GM23338 (cell line): ENCODE results near the gene ST3GAL4.

Source experiments
- CREB1 ChIP-seq: fragments of 250-450 bp; sonication (Bioruptor Pico); IDR thresholded peaks from 2 replicates; pipeline ENCODE4 v1.5.0; 2020; ENCODE audit warnings: low read depth, mild to moderate bottlenecking, moderate library complexity
- EZH2 ChIP-seq: fragments of 200-600 bp; sonication (generic); IDR thresholded peaks from one replicate; pipeline ENCODE4 v1.8.0; 2017; ENCODE audit warnings: antibody characterized with exemption, mild to moderate bottlenecking, low read depth; ENCODE audit not compliant: unreplicated experiment
- EZH2phosphoT487 ChIP-seq: fragments of 200-600 bp; sonication (generic); IDR thresholded peaks from one replicate; pipeline ENCODE4 v1.8.1; 2018; ENCODE audit warnings: antibody characterized with exemption; ENCODE audit not compliant: unreplicated experiment
- JUNB ChIP-seq: IDR thresholded peaks from one replicate; pipeline ENCODE4 v1.6.1; 2016; ENCODE audit warnings: antibody characterized with exemption; ENCODE audit not compliant: unreplicated experiment
- NANOG ChIP-seq: IDR thresholded peaks from 2 replicates; pipeline ENCODE4 v1.6.1; 2016; ENCODE audit warnings: antibody characterized with exemption, borderline replicate concordance
- POLR2AphosphoS5 ChIP-seq: IDR thresholded peaks from 2 replicates; pipeline ENCODE4 v1.6.1; 2016; ENCODE audit warnings: antibody characterized with exemption, low read depth
- STAT1 ChIP-seq: IDR thresholded peaks from one replicate; pipeline ENCODE4 v1.6.1; 2016; ENCODE audit warnings: antibody characterized with exemption; ENCODE audit not compliant: unreplicated experiment
- ZNF114 ChIP-seq: fragments of 250-450 bp; sonication (Bioruptor Pico); IDR thresholded peaks from 2 replicates; pipeline ENCODE4 v1.5.0; 2020; ENCODE audit warnings: mild to moderate bottlenecking, moderate library complexity
- ZNF331 ChIP-seq: fragments of 250-450 bp; sonication (Bioruptor Pico); IDR thresholded peaks from 2 replicates; pipeline ENCODE4 v1.5.0; 2020; ENCODE audit warnings: low read depth, mild to moderate bottlenecking, moderate library complexity
- TF ChIP-seq, protein P1 (sequence below), 2 experiments: fragments of 200-600 bp in 1 of 2; sonication (generic) in 1 of 2; conservative IDR thresholded peaks; 2 replicates each; pipeline versions ENCODE4 v1.5.1 to v1.6.1; 2016 to 2017; ENCODE audit warnings: antibody characterized with exemption in 2 of 2, low read depth in 2 of 2, mild to moderate bottlenecking in 2 of 2, moderate library complexity in 1 of 2
- TF ChIP-seq, protein P2 (sequence below): IDR thresholded peaks from one replicate; pipeline ENCODE4 v1.6.1; 2018; ENCODE audit warnings: antibody characterized with exemption; ENCODE audit not compliant: unreplicated experiment
- TF ChIP-seq, protein P3 (sequence below): IDR thresholded peaks from 2 replicates; pipeline ENCODE4 v1.6.1; 2016; ENCODE audit warnings: antibody characterized with exemption

DNA sequence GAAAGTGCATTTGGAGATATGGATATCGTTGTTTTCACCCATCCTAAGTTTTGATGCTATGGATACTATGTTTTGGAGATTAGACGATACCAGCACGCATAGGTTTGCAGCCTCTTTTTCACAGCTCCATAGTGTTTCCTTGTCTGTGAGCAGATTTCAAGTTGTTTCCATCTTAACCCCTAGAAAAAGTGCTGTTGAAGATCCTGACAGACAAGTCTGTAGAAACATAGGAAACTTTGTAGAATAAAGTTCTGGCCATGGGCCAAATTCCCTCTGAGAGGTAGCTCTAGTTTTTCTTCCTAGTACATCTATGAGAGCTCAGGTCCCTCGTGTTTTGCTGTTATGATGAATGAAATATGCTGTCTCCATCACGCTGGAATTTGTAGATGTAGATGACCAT lies 32.4 kb downstream of the ST3GAL4 start:
- TF ChIP-seq, protein P1, sequence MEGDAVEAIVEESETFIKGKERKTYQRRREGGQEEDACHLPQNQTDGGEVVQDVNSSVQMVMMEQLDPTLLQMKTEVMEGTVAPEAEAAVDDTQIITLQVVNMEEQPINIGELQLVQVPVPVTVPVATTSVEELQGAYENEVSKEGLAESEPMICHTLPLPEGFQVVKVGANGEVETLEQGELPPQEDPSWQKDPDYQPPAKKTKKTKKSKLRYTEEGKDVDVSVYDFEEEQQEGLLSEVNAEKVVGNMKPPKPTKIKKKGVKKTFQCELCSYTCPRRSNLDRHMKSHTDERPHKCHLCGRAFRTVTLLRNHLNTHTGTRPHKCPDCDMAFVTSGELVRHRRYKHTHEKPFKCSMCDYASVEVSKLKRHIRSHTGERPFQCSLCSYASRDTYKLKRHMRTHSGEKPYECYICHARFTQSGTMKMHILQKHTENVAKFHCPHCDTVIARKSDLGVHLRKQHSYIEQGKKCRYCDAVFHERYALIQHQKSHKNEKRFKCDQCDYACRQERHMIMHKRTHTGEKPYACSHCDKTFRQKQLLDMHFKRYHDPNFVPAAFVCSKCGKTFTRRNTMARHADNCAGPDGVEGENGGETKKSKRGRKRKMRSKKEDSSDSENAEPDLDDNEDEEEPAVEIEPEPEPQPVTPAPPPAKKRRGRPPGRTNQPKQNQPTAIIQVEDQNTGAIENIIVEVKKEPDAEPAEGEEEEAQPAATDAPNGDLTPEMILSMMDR (conservative IDR thresholded peaks at IDR 0.05; ENCODE audit: low read depth in 2 of 2), result no peak
- no peak for TF ChIP-seq ZNF114
- TF ChIP-seq NANOG, result no peak
- TF ChIP-seq CREB1, result no peak
- no peak for TF ChIP-seq EZH2
- no peak for TF ChIP-seq JUNB
- TF ChIP-seq POLR2AphosphoS5, result no peak
- TF ChIP-seq EZH2phosphoT487, result no peak
- TF ChIP-seq, protein P2, sequence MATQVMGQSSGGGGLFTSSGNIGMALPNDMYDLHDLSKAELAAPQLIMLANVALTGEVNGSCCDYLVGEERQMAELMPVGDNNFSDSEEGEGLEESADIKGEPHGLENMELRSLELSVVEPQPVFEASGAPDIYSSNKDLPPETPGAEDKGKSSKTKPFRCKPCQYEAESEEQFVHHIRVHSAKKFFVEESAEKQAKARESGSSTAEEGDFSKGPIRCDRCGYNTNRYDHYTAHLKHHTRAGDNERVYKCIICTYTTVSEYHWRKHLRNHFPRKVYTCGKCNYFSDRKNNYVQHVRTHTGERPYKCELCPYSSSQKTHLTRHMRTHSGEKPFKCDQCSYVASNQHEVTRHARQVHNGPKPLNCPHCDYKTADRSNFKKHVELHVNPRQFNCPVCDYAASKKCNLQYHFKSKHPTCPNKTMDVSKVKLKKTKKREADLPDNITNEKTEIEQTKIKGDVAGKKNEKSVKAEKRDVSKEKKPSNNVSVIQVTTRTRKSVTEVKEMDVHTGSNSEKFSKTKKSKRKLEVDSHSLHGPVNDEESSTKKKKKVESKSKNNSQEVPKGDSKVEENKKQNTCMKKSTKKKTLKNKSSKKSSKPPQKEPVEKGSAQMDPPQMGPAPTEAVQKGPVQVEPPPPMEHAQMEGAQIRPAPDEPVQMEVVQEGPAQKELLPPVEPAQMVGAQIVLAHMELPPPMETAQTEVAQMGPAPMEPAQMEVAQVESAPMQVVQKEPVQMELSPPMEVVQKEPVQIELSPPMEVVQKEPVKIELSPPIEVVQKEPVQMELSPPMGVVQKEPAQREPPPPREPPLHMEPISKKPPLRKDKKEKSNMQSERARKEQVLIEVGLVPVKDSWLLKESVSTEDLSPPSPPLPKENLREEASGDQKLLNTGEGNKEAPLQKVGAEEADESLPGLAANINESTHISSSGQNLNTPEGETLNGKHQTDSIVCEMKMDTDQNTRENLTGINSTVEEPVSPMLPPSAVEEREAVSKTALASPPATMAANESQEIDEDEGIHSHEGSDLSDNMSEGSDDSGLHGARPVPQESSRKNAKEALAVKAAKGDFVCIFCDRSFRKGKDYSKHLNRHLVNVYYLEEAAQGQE, result no peak
- no peak for TF ChIP-seq STAT1
- TF ChIP-seq, protein P3, sequence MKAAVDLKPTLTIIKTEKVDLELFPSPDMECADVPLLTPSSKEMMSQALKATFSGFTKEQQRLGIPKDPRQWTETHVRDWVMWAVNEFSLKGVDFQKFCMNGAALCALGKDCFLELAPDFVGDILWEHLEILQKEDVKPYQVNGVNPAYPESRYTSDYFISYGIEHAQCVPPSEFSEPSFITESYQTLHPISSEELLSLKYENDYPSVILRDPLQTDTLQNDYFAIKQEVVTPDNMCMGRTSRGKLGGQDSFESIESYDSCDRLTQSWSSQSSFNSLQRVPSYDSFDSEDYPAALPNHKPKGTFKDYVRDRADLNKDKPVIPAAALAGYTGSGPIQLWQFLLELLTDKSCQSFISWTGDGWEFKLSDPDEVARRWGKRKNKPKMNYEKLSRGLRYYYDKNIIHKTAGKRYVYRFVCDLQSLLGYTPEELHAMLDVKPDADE, result no peak
- no peak for TF ChIP-seq ZNF331 (CRISPR knock-in tag)
